Measurements from ENCODE around the gene ADAM19.

Gene ADAM19

GRCh38 chr5:157612581-157612980 lies 37.0 kb upstream of the ADAM19 start:
- no peak for TF ChIP-seq CTCF (IDR thresholded peaks at IDR 0.05; ENCODE audit: low read depth, low read length)
- H3K4me3 ChIP-seq (ENCODE audit: low read depth, low read length) = no peak overlapping the region

- H3K4me3 ChIP-seq (ENCODE audit: low read depth, low read length) = no peak overlapping the region
- TF ChIP-seq CTCF (IDR thresholded peaks at IDR 0.05; ENCODE audit: low read depth, low read length) = no peak
These were observed 36.2 kb upstream of the ADAM19 start for GRCh38 chr5:157611571-157612476.

GRCh38 chr5:157610990-157611389 lies 35.4 kb upstream of the ADAM19 start:
- TF ChIP-seq CTCF (IDR thresholded peaks at IDR 0.05; ENCODE audit: low read depth, low read length) = no peak
- no peak overlapping the region for H3K4me3 ChIP-seq (ENCODE audit: low read depth, low read length)

GRCh38 chr5:157608972-157609565 lies 33.5 kb upstream of the ADAM19 start:
- no peak for TF ChIP-seq CTCF (IDR thresholded peaks at IDR 0.05; ENCODE audit: low read depth, low read length)
- H3K4me3 ChIP-seq (ENCODE audit: low read depth, low read length) = no peak overlapping the region

- H3K4me3 ChIP-seq (ENCODE audit: low read depth, low read length) = no peak overlapping the region
- TF ChIP-seq CTCF (IDR thresholded peaks at IDR 0.05; ENCODE audit: low read depth, low read length) = no peak
These were observed 32.0 kb upstream of the ADAM19 start for GRCh38 chr5:157607371-157608161.

- no peak overlapping the region for H3K4me3 ChIP-seq (ENCODE audit: low read depth, low read length)
- TF ChIP-seq CTCF (IDR thresholded peaks at IDR 0.05; ENCODE audit: low read depth, low read length) = no peak
These were observed 30.5 kb upstream of the ADAM19 start for GRCh38 chr5:157606046-157606445.
